GM10266 (cell line): ENCODE results near the gene ANKRD12.

ENCODE experiments used
- DNase-seq: peaks from one replicate; pipeline ENCODE4 v3.0.0; 2012; ENCODE audit errors: extremely low spot score
- CTCF ChIP-seq: IDR thresholded peaks from 2 replicates; pipeline ENCODE4 v1.5.1; 2012; ENCODE audit warnings: mild to moderate bottlenecking, low read depth; ENCODE audit not compliant: control insufficient read depth, insufficient read depth; ENCODE audit errors: missing control alignments

ANKRD12 gene

GRCh38 chr18:9321017-9321452 lies 184.5 kb downstream of the ANKRD12 start:
- no peak for TF ChIP-seq CTCF
- no peak for DNase-seq

- no peak for TF ChIP-seq CTCF
- DNase-seq: no peak
Observed at GRCh38 chr18:9321736-9322135, 185.2 kb downstream of the ANKRD12 start.

- no peak for TF ChIP-seq CTCF
- no peak for DNase-seq
Observed at GRCh38 chr18:9322744-9323143, 186.2 kb downstream of the ANKRD12 start.

- no peak for DNase-seq
- no peak for TF ChIP-seq CTCF
Observed at GRCh38 chr18:9323750-9324445, 187.3 kb downstream of the ANKRD12 start.

- no peak for DNase-seq
- no peak for TF ChIP-seq CTCF
Observed at GRCh38 chr18:9325716-9326115, 189.1 kb downstream of the ANKRD12 start.

- no peak for TF ChIP-seq CTCF
- no peak for DNase-seq
Observed at GRCh38 chr18:9328776-9329175, 192.2 kb downstream of the ANKRD12 start.

- no peak for TF ChIP-seq CTCF
- no peak for DNase-seq
Observed at GRCh38 chr18:9329471-9329870, 192.9 kb downstream of the ANKRD12 start.
